H1 (cell line): ENCODE measurements around the gene RAB8B. TPM values are rescaled to one million over a fixed set of nuclear protein-coding genes. Genes with fewer than 3 reads are reported as not detected.

ENCODE experiments used
- CTCF ChIA-PET: fragments of 300-600 bp; sonication (Branson Sonifier 250); formaldehyde crosslinking; loops from one replicate; lab custom pipeline; 2021; ENCODE audit not compliant: partially characterized antibody; lab: Charles Lee
- POLR2A ChIA-PET: fragments of 300-600 bp; sonication (Branson Sonifier 250); formaldehyde crosslinking; loops from one replicate; lab custom pipeline; 2021; ENCODE audit warnings: inconsistent platforms; ENCODE audit not compliant: partially characterized antibody; lab: Charles Lee
- DNase-seq, 2 experiments: peaks; one replicate each; pipeline versions ENCODE4 v3.0.0 to v3.0.0-alpha.2; 2010 to 2022; ENCODE audit warnings: low spot score in 2 of 2, low read depth in 1 of 2, mixed read lengths in 1 of 2
- FAIRE-seq: peaks from 2 replicates; lab custom pipeline; 2011; peaks lifted over from hg19 to GRCh38; lab: Jason Lieb, UNC
- H2AFZ ChIP-seq: 2 replicates; pipeline ENCODE4 v1.8.1; 2012; ENCODE audit warnings: low read length, inconsistent platforms
- H2AK5ac ChIP-seq: 2 replicates; pipeline ENCODE4 v1.6.1; 2013; ENCODE audit warnings: low read depth, low read length
- H2BK120ac ChIP-seq: replicated peaks from 2 replicates; pipeline ENCODE3; 2013; ENCODE audit warnings: low read depth, low read length, inconsistent platforms
- H2BK12ac ChIP-seq: 2 replicates; pipeline ENCODE4 v1.6.1; 2013; ENCODE audit warnings: low read depth, low read length
- H2BK15ac ChIP-seq: 2 replicates; pipeline ENCODE4 v1.6.1; 2013; ENCODE audit warnings: low read length
- H2BK20ac ChIP-seq: 2 replicates; pipeline ENCODE4 v1.6.1; 2013; ENCODE audit warnings: low read length
- H2BK5ac ChIP-seq: 2 replicates; pipeline ENCODE4 v1.6.1; 2013; ENCODE audit warnings: low read depth, low read length
- H3K14ac ChIP-seq: 2 replicates; pipeline ENCODE4 v1.6.1; 2013; ENCODE audit warnings: inconsistent platforms; ENCODE audit not compliant: insufficient read length
- H3K18ac ChIP-seq: 2 replicates; pipeline ENCODE4 v1.6.1; 2013; ENCODE audit warnings: low read length; ENCODE audit errors: extremely low read depth
- H3K23ac ChIP-seq: 2 replicates; pipeline ENCODE4 v1.6.1; 2013; ENCODE audit warnings: inconsistent platforms; ENCODE audit not compliant: insufficient read length
- H3K23me2 ChIP-seq: 2 replicates; pipeline ENCODE4 v1.6.1; 2013; ENCODE audit warnings: low read depth, low read length
- H3K27ac ChIP-seq: 2 replicates; pipeline ENCODE4 v1.6.1; 2011; ENCODE audit warnings: low read depth, low read length, inconsistent platforms
- H3K27me3 ChIP-seq, 4 experiments: replicated peaks in 1 of 4; 1 replicate in 1 of 4; 2 replicates in 3 of 4; pipeline versions ENCODE4 v1.6.1 to v1.8.1; 2011 to 2013; ENCODE audit warnings: low read length in 3 of 4, mild to moderate bottlenecking in 3 of 4, inconsistent platforms in 2 of 4, mixed read lengths in 2 of 4, moderate library complexity in 1 of 4; ENCODE audit not compliant: control insufficient read depth in 3 of 4, insufficient read depth in 3 of 4; ENCODE audit errors: extremely low read depth in 1 of 4
- H3K36me3 ChIP-seq, 4 experiments: 2 replicates each; pipeline versions ENCODE4 v1.6.1 to v1.8.1; 2011 to 2013; ENCODE audit warnings: mild to moderate bottlenecking in 4 of 4, low read length in 3 of 4, moderate library complexity in 2 of 4, control low read depth in 1 of 4, inconsistent platforms in 1 of 4; ENCODE audit not compliant: insufficient read depth in 4 of 4, control insufficient read depth in 2 of 4
- H3K4ac ChIP-seq: replicated peaks from 2 replicates; pipeline ENCODE3; 2013; ENCODE audit warnings: low read length, low read depth, mixed read lengths, inconsistent platforms; ENCODE audit not compliant: insufficient read length
- H3K4me1 ChIP-seq, 4 experiments: replicated peaks in 1 of 4; 1 replicate in 1 of 4; 2 replicates in 3 of 4; pipeline versions ENCODE4 v1.6.1 to v1.8.1; 2011 to 2013; ENCODE audit warnings: low read length in 3 of 4, inconsistent platforms in 2 of 4, mixed read lengths in 1 of 4; ENCODE audit not compliant: insufficient read depth in 4 of 4, control insufficient read depth in 3 of 4
- H3K4me2 ChIP-seq, 2 experiments: 2 replicates each; pipeline versions ENCODE4 v1.6.1 to v1.8.1; 2011 to 2013; ENCODE audit warnings: low read depth in 2 of 2, low read length in 2 of 2, control low read depth in 1 of 2, inconsistent platforms in 1 of 2, mild to moderate bottlenecking in 1 of 2; ENCODE audit not compliant: insufficient read depth in 1 of 2
- H3K4me3 ChIP-seq, 4 experiments: fragments of 200-600, 300-600 bp in 1 of 4; sonication (generic), shearing (Covaris generic), sonication (Bioruptor Twin) in 1 of 4; 2 replicates each; pipeline versions ENCODE4 v1.5.1 to v1.8.1; 2011 to 2016; ENCODE audit warnings: low read length in 4 of 4, low read depth in 3 of 4, control low read depth in 2 of 4, inconsistent platforms in 2 of 4, mild to moderate bottlenecking in 2 of 4, mixed read lengths in 1 of 4, moderate library complexity in 1 of 4; ENCODE audit not compliant: insufficient read depth in 2 of 4; ENCODE audit errors: extremely low read depth in 1 of 4
- H3K56ac ChIP-seq: replicated peaks from 2 replicates; pipeline ENCODE3; 2013; ENCODE audit warnings: low read depth, mild to moderate bottlenecking, mixed read lengths, low read length, inconsistent platforms; ENCODE audit not compliant: insufficient read length
- H3K79me1 ChIP-seq: 2 replicates; pipeline ENCODE4 v1.6.1; 2013; ENCODE audit warnings: low read depth, low read length, control low read depth
- H3K79me2 ChIP-seq, 2 experiments: 2 replicates each; pipeline versions ENCODE4 v1.6.1 to v1.8.1; 2012 to 2013; ENCODE audit warnings: low read length in 2 of 2, mild to moderate bottlenecking in 2 of 2, inconsistent platforms in 1 of 2; ENCODE audit not compliant: insufficient read depth in 2 of 2, control insufficient read depth in 1 of 2
- H3K9ac ChIP-seq, 4 experiments: replicated peaks in 1 of 4; 1 replicate in 1 of 4; 2 replicates in 3 of 4; pipeline versions ENCODE4 v1.6.1 to v1.8.1; 2011 to 2013; ENCODE audit warnings: low read depth in 3 of 4, low read length in 3 of 4, control low read depth in 2 of 4, mild to moderate bottlenecking in 2 of 4, moderate library complexity in 2 of 4, inconsistent platforms in 1 of 4; ENCODE audit errors: extremely low read depth in 1 of 4
- H3K9me3 ChIP-seq, 2 experiments: 2 replicates each; pipeline versions ENCODE4 v1.6.1 to v1.8.1; 2012 to 2013; ENCODE audit warnings: mild to moderate bottlenecking in 2 of 2, moderate library complexity in 2 of 2, control low read depth in 1 of 2, inconsistent platforms in 1 of 2, low read depth in 1 of 2, low read length in 1 of 2, mixed read lengths in 1 of 2; ENCODE audit not compliant: insufficient read depth in 2 of 2
- H4K20me1 ChIP-seq, 2 experiments: replicated peaks in 1 of 2; 2 replicates each; pipeline versions ENCODE3 to v1.8.1; 2011 to 2013; ENCODE audit warnings: inconsistent platforms in 2 of 2, low read length in 2 of 2, mild to moderate bottlenecking in 1 of 2; ENCODE audit not compliant: insufficient read depth in 2 of 2, control insufficient read depth in 1 of 2
- H4K5ac ChIP-seq: 2 replicates; pipeline ENCODE4 v1.6.1; 2013; ENCODE audit warnings: low read length, low read depth, mixed read lengths, inconsistent platforms; ENCODE audit not compliant: insufficient read length
- H4K8ac ChIP-seq: 2 replicates; pipeline ENCODE4 v1.8.0; 2013; ENCODE audit warnings: mild to moderate bottlenecking, moderate library complexity, low read length, inconsistent platforms; ENCODE audit not compliant: insufficient read depth; ENCODE audit errors: extremely low read depth
- H4K91ac ChIP-seq: replicated peaks from 2 replicates; pipeline ENCODE3; 2013; ENCODE audit warnings: low read length, mixed read lengths, inconsistent platforms; ENCODE audit not compliant: insufficient read length
- ATF2 ChIP-seq: IDR thresholded peaks from 2 replicates; pipeline ENCODE4 v1.6.1; 2012; ENCODE audit warnings: low read length, inconsistent platforms
- ATF3 ChIP-seq: IDR thresholded peaks from 2 replicates; pipeline ENCODE4 v1.6.1; 2011; ENCODE audit warnings: low read depth, mild to moderate bottlenecking, low read length; ENCODE audit not compliant: insufficient read depth
- CBX5 ChIP-seq: fragments of 300-800, 300-1000 bp; sonication (generic); IDR thresholded peaks from 2 replicates; pipeline ENCODE4 v1.7.1; 2016; ENCODE audit warnings: antibody characterized with exemption, low read length, low read depth
- JUN ChIP-seq: IDR thresholded peaks from 2 replicates; pipeline ENCODE4 v1.6.1; 2011; ENCODE audit warnings: low read depth, mild to moderate bottlenecking, improper control_type of control experiment, low read length
- POU5F1 ChIP-seq: IDR thresholded peaks from 2 replicates; pipeline ENCODE4 v1.6.1; 2011; ENCODE audit warnings: low read depth, mild to moderate bottlenecking, low read length, moderate library complexity
- RXRA ChIP-seq: IDR thresholded peaks from 2 replicates; pipeline ENCODE4 v1.6.1; 2011; ENCODE audit warnings: low read depth, mild to moderate bottlenecking, low read length, moderate library complexity; ENCODE audit not compliant: insufficient read depth
- SIN3A ChIP-seq, 2 experiments: IDR thresholded peaks in 1 of 2; conservative IDR thresholded peaks in 1 of 2; 2 replicates each; pipeline ENCODE4 v1.6.1; 2011 to 2012; ENCODE audit warnings: low read length in 2 of 2, improper control_type of control experiment in 1 of 2, low read depth in 1 of 2, mild to moderate bottlenecking in 1 of 2
- SP2 ChIP-seq: IDR thresholded peaks from 2 replicates; pipeline ENCODE4 v1.6.1; 2012; ENCODE audit warnings: mild to moderate bottlenecking, low read length, inconsistent platforms
- TBP ChIP-seq: IDR thresholded peaks from 2 replicates; pipeline ENCODE4 v1.6.1; 2011; ENCODE audit warnings: low read depth, low read length, improper control_type of control experiment
- TEAD4 ChIP-seq: IDR thresholded peaks from 2 replicates; pipeline ENCODE4 v1.6.1; 2012; ENCODE audit warnings: low read depth, low read length, inconsistent platforms, mixed read lengths
- WGBS, 2 experiments: shearing (Covaris generic) in 1 of 2; methylation state at CpG; one replicate each; pipeline versions ENCODE4 v1.1.6 to v1.1.7; 2013 to 2015; ENCODE audit warnings: low lambda C conversion rate in 2 of 2, mixed read lengths in 2 of 2, inconsistent platforms in 1 of 2, low coverage in 1 of 2, missing lambda C conversion rate in 1 of 2; ENCODE audit not compliant: insufficient replicate concordance in 2 of 2, insufficient coverage in 1 of 2, insufficient read length in 1 of 2; ENCODE audit errors: extremely low coverage in 1 of 2, missing lambda C conversion rate in 1 of 2; 5-methylcytosine and 5-hydroxymethylcytosine counted together
- polyA plus RNA-seq, 7 experiments: library from polyadenylated mRNA; depleted of rRNA in 3 of 7; stranded (reverse) in 5 of 7; unstranded in 2 of 7; fragments of >200 nt in 5 of 7; fragments of 200-250 nt in 2 of 7; gene quantifications; 1 replicate in 5 of 7; 2 replicates in 1 of 7; 4 replicates in 1 of 7; pipeline versions ENCODE4 v1.2.1 to v1.2.3, GENCODE V29; 2011 to 2013; ENCODE audit warnings: missing spikeins in 2 of 7, mixed read lengths in 2 of 7
- total RNA-seq: library from RNA; stranded (reverse); fragmentation: NEBNext Ultra II Directional; extraction: Animal tissue kit (Norgen Biotek cat#: 25700); gene quantifications from 2 replicates; pipeline ENCODE4 v1.2.1, GENCODE V29; 2021

Gene RAB8B
- total and polyA plus RNA-seq, 2 of the 8 experiments (the other 6 are each of a cell fraction or from before 2014, with no cell fraction given): 9.5 to 47.8 TPM

GRCh38 chr15:63181648-63182047, 7.8 kb upstream of the RAB8B start:
- Histone ChIP-seq H2AK5ac (no peak overlapping the region), H4K20me1 (no peaks in the 10 kb centered on the region), H3K23me2 (no peaks in the 10 kb centered on the region), H3K4me1 (no peaks in the 10 kb centered on the region), H3K4me2 (no peak overlapping the region), H3K36me3 (no peaks in the 10 kb centered on the region), H2BK5ac (no peak overlapping the region), H2AFZ (no peak overlapping the region), H3K27ac (no peak overlapping the region), H3K23ac (no peak overlapping the region), H3K79me2 (no peaks in the 10 kb centered on the region), H2BK120ac (no peak overlapping the region), H3K4me3 (no peak overlapping the region), H3K9me3 (no peaks in the 10 kb centered on the region), H3K18ac (no peak overlapping the region), H3K79me1 (no peaks in the 10 kb centered on the region), H2BK15ac (no peak overlapping the region), H4K5ac (no peak overlapping the region), H3K14ac (no peak overlapping the region), H2BK20ac (no peak overlapping the region), H4K8ac (no peak overlapping the region), H4K91ac (no peak overlapping the region), H2BK12ac (no peak overlapping the region), H3K9ac (no peak overlapping the region), H3K56ac (no peak overlapping the region), H3K4ac (no peak overlapping the region), H3K27me3 (no peaks in the 10 kb centered on the region)
- ChIA-PET CTCF (interaction anchor here (1.0 kb wide), 1 partner anchor 20 kb away, joined by 3 read pairs; no protein-coding TSS in a partner anchor), POLR2A (interaction anchor here (1.5 kb wide), 1 partner anchor 79 kb away, joined by 5 read pairs; no protein-coding TSS in a partner anchor)
- FAIRE-seq (no peak), DNase-seq (no peak)
- WGBS, 2 experiments: 92% methylated on average over 2 of the region's 2 CpGs; no CpG with 5 or more reads in 1 of the 2 experiments
- TF ChIP-seq ATF2 (no peak), RXRA (no peak), TBP (no peak), CBX5 (no peak), ATF3 (no peak), SP2 (no peak), SIN3A (conservative IDR thresholded peaks at IDR 0.05 in 1 of 2, IDR thresholded peaks at IDR 0.05 in 1 of 2; ENCODE audit: low read depth in 1 of 2, low read length in 2 of 2) (no peak), JUN (no peak), POU5F1 (no peak), TEAD4 (no peak)
